Vagina (tissue), 2 donors: Measurements from ENCODE around the gene AREG. TPM values are rescaled to one million over a fixed set of nuclear protein-coding genes. Genes with fewer than 3 reads are reported as not detected.
A peak's percentile ranks its signal among the peaks of the same experiment; 100 is the strongest.

Experiments used
- DNase-seq, 2 donors: peaks; one replicate each; pipeline ENCODE4 v3.0.0-alpha.2; 2017; ENCODE audit errors: extremely low spot score in 2 of 2
- H3K27ac ChIP-seq: fragments of 200-600 bp; sonication (generic); one replicate; pipeline ENCODE4 v1.5.1; 2019
- H3K27me3 ChIP-seq: fragments of 200-600 bp; sonication (generic); one replicate; pipeline ENCODE4 v1.5.1; 2019
- H3K36me3 ChIP-seq, 2 donors: fragments of 200-600 bp; sonication (generic); one replicate each; pipeline ENCODE4 v1.5.1; 2017 to 2019
- H3K4me1 ChIP-seq: fragments of 200-600 bp; sonication (generic); one replicate; pipeline ENCODE4 v1.5.1; 2019
- H3K4me3 ChIP-seq, 2 donors: fragments of 200-600 bp; sonication (generic); 1 replicate in 1 of 2; 2 replicates in 1 of 2; pipeline ENCODE4 v1.5.1; 2016 to 2019
- H3K9me3 ChIP-seq: fragments of 200-600 bp; sonication (generic); one replicate; pipeline ENCODE4 v1.5.1; 2019
- CTCF ChIP-seq, 3 experiments: fragments of 450-650 bp in 2 of 3; fragments of 200-600 bp in 1 of 3; sonication (generic) in 1 of 3; IDR thresholded peaks; one replicate each; pipeline ENCODE4 v1.5.1; 2017 to 2019; ENCODE audit warnings: antibody characterized with exemption in 3 of 3, mild to moderate bottlenecking in 2 of 3, moderate library complexity in 2 of 3
- POLR2A ChIP-seq, 2 donors: fragments of 450-650 bp; IDR thresholded peaks; one replicate each; pipeline ENCODE4 v1.6.1; 2017; ENCODE audit warnings: antibody characterized with exemption in 2 of 2, mild to moderate bottlenecking in 2 of 2, moderate library complexity in 2 of 2
- POLR2AphosphoS5 ChIP-seq, 2 donors: sonication (generic); formaldehyde crosslinking; IDR thresholded peaks; one replicate each; pipeline ENCODE4 v1.9.0; 2017; ENCODE audit warnings: antibody characterized with exemption in 2 of 2, mild to moderate bottlenecking in 2 of 2, low read depth in 1 of 2; ENCODE audit not compliant: insufficient read depth in 1 of 2
- intact Hi-C: fragments of 100-400 bp; cut with DNase I; formaldehyde crosslinking; loops from one replicate; pipeline ENCODE4 v1.15.1; 2023
- total RNA-seq: library from RNA; depleted of rRNA; stranded (reverse); fragments of >200 nt; gene quantifications from one replicate; pipeline ENCODE4 v1.2.3, GENCODE V29; 2016

Gene AREG
- total RNA-seq, 1 donor from 2014 or later: 16.9 TPM

- Histone ChIP-seq H3K27ac (no peak overlapping the region), H3K4me1 (no peaks in the 10 kb centered on the region), H3K27me3 (no peaks in the 10 kb centered on the region), H3K36me3 (no peaks in the 10 kb centered on the region), H3K9me3 (no peaks in the 10 kb centered on the region), H3K4me3 (no peak overlapping the region)
- DNase-seq: no peak
- TF ChIP-seq POLR2AphosphoS5 (IDR thresholded peaks at IDR 0.05; ENCODE audit: insufficient read depth in 1 of 2, low read depth in 1 of 2) (no peak), CTCF (IDR thresholded peaks at IDR 0.05) (no peak), POLR2A (IDR thresholded peaks at IDR 0.05) (no peak)
- intact Hi-C loops: no loop called here
Observed at GRCh38 chr4:74460833-74461232, 15.9 kb downstream of the AREG start.

GRCh38 chr4:74463123-74463522 lies 18.2 kb downstream of the AREG start:
- no peak for DNase-seq
- no peaks in the 10 kb centered on the region for H3K36me3 ChIP-seq
- intact Hi-C loops: no loop called here
- H3K4me3 ChIP-seq: no peak overlapping the region
- TF ChIP-seq CTCF (IDR thresholded peaks at IDR 0.05) (no peak), POLR2AphosphoS5 (IDR thresholded peaks at IDR 0.05; ENCODE audit: insufficient read depth in 1 of 2, low read depth in 1 of 2) (no peak), POLR2A (IDR thresholded peaks at IDR 0.05) (no peak)
- H3K27ac ChIP-seq: no peak overlapping the region
- no peaks in the 10 kb centered on the region for H3K27me3 ChIP-seq
- H3K4me1 ChIP-seq: no peaks in the 10 kb centered on the region
- H3K9me3 ChIP-seq: no peaks in the 10 kb centered on the region

DNA sequence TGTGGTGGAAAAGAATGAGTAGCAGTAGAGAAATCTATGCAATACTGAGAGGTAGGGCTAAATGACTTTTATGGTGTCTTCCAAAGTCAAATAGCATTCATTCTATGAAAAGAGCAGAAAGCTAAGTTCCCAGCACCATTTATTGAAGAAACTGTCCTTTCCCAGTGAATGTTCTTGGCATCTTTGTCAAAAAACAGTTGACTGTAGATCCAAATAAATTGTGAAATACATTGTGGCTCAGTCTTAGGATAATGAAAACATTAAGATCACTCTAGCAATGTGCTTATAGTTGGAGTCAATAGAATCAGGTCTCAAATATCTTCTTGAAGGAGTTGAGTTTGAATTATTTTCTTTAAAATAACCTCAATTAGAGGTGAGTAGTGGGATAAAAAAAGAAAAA lies 19.4 kb downstream of the AREG start:
- no peak for DNase-seq
- no peaks in the 10 kb centered on the region for H3K4me1 ChIP-seq
- TF ChIP-seq CTCF (IDR thresholded peaks at IDR 0.05): no peak
- TF ChIP-seq POLR2A (IDR thresholded peaks at IDR 0.05): no peak
- no peak for TF ChIP-seq POLR2AphosphoS5 (IDR thresholded peaks at IDR 0.05; ENCODE audit: insufficient read depth in 1 of 2, low read depth in 1 of 2)
- intact Hi-C loops: no loop called here
- no peaks in the 10 kb centered on the region for H3K36me3 ChIP-seq
- H3K4me3 ChIP-seq: no peak overlapping the region
- H3K27ac ChIP-seq: no peak overlapping the region
- H3K9me3 ChIP-seq: no peaks in the 10 kb centered on the region
- H3K27me3 ChIP-seq: no peaks in the 10 kb centered on the region

DNA sequence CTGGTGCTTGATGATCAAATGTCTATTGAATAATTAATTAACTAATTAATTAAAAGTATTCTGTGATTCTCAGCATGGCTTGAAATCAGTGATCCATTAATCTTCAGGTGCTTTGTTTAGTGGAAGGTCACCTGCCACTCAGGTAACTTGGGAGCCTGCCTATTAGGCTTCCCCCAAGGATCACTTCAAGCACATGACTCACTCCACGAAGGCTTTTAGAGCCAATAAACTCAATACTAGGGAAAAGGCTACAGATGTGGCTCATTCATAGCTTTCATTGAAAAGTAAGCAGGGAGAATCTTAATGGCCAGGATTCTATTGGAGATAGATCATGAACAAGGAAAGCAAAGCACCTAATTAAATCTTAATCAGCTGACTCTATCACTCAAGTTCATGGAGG lies 21.3 kb downstream of the AREG start:
- Histone ChIP-seq H3K27ac (no peak overlapping the region), H3K9me3 (no peaks in the 10 kb centered on the region)

GRCh38 chr4:74471264-74471663 lies 26.3 kb downstream of the AREG start:
- no peak for DNase-seq
- Histone ChIP-seq H3K36me3 (no peaks in the 10 kb centered on the region), H3K4me3 (no peak overlapping the region), H3K4me1 (peaks cover 20% of the 10 kb centered on the region), H3K9me3 (no peaks in the 10 kb centered on the region), H3K27ac (no peak overlapping the region), H3K27me3 (no peaks in the 10 kb centered on the region)
- TF ChIP-seq POLR2A (IDR thresholded peaks at IDR 0.05) (no peak), POLR2AphosphoS5 (IDR thresholded peaks at IDR 0.05; ENCODE audit: insufficient read depth in 1 of 2, low read depth in 1 of 2) (peak in 1 of 2 donors; percentile 25), CTCF (IDR thresholded peaks at IDR 0.05) (no peak)
- intact Hi-C loops: no loop called here

More for the DNA sequence above, 21.3 kb downstream of the AREG start:
- intact Hi-C loops: no loop called here
- TF ChIP-seq CTCF (IDR thresholded peaks at IDR 0.05) (no peak), POLR2A (IDR thresholded peaks at IDR 0.05) (no peak), POLR2AphosphoS5 (IDR thresholded peaks at IDR 0.05; ENCODE audit: insufficient read depth in 1 of 2, low read depth in 1 of 2) (no peak)
- Histone ChIP-seq H3K36me3 (no peaks in the 10 kb centered on the region), H3K4me1 (no peaks in the 10 kb centered on the region), H3K27me3 (no peaks in the 10 kb centered on the region), H3K4me3 (no peak overlapping the region)
- no peak for DNase-seq
